GM21737 (cell line): Measurements from ENCODE around the gene TRABD.

Experiments
- ATAC-seq: cut with Tn5 transposase; IDR thresholded peaks from one replicate; pipeline ENCODE4 v1.9.1; 2021; ENCODE audit warnings: mild to moderate bottlenecking, moderate library complexity; ENCODE audit not compliant: unreplicated experiment

The TRABD gene

GRCh38 chr22:50184902-50185374 lies 775 bp upstream of the TRABD start:
- ATAC-seq, result no peak

GRCh38 chr22:50186181-50186714 lies 535 bp downstream of the TRABD start:
- no peak for ATAC-seq

- no peak for ATAC-seq
Measured at GRCh38 chr22:50186761-50187523, 1.2 kb downstream of the TRABD start.

GRCh38 chr22:50188356-50188755 lies 2.6 kb downstream of the TRABD start:
- ATAC-seq, result no peak

- no peak for ATAC-seq
Measured at GRCh38 chr22:50189184-50189848, 3.6 kb downstream of the TRABD start.

GRCh38 chr22:50189849-50190181 lies 4.1 kb downstream of the TRABD start:
- no peak for ATAC-seq

- ATAC-seq, result peak; percentile 32
Measured at GRCh38 chr22:50190182-50190940, 4.6 kb downstream of the TRABD start.

- peak; percentile 28 for ATAC-seq
Measured at GRCh38 chr22:50190941-50191741, 5.4 kb downstream of the TRABD start.

- ATAC-seq, result no peak
Measured at GRCh38 chr22:50192436-50193204, 6.9 kb downstream of the TRABD start.

- ATAC-seq, result no peak
Measured at GRCh38 chr22:50193621-50194020, 7.9 kb downstream of the TRABD start.

GRCh38 chr22:50194037-50194805 lies 8.5 kb downstream of the TRABD start:
- no peak for ATAC-seq

GRCh38 chr22:50196256-50196655 lies 10.5 kb downstream of the TRABD start:
- ATAC-seq, result no peak

- ATAC-seq, result no peak
Measured at GRCh38 chr22:50197000-50197800, 11.5 kb downstream of the TRABD start.

GRCh38 chr22:50197856-50198623 lies 12.3 kb downstream of the TRABD start:
- ATAC-seq, result no peak

- ATAC-seq, result no peak
Measured at GRCh38 chr22:50198624-50199017, 12.9 kb downstream of the TRABD start.

- ATAC-seq, result no peak
Measured at GRCh38 chr22:50199251-50199721, 13.6 kb downstream of the TRABD start.

GRCh38 chr22:50199829-50200460 lies 14.2 kb downstream of the TRABD start:
- ATAC-seq, result no peak
